Erythroblast (primary cell): ENCODE results near the gene AGMO.

Source experiments
- GATA1 ChIP-seq: IDR thresholded peaks from 2 replicates; pipeline ENCODE4 v1.6.1; 2011; ENCODE audit warnings: low read depth, mild to moderate bottlenecking, control low read depth, low read length, moderate library complexity
- POLR2A ChIP-seq: IDR thresholded peaks from 2 replicates; pipeline ENCODE4 v1.6.1; 2011; ENCODE audit warnings: mild to moderate bottlenecking, low read length

- TF ChIP-seq POLR2A: no peak
- no peak for TF ChIP-seq GATA1
These were observed 234.8 kb downstream of the AGMO start for GRCh38 chr7:15327001-15327400.
